Skin of body (tissue), 2 donors: ENCODE results near the gene SLC35F3. TPM values are rescaled to one million over a fixed set of nuclear protein-coding genes. Genes with fewer than 3 reads are reported as not detected.
"Not testable (repeated sequence)": the region's sequence is repeated elsewhere in the genome, so short reads cannot be mapped to it uniquely, and the experiment has no call there.

ENCODE experiments used
- DNase-seq: peaks from one replicate; lab custom pipeline; 2025; lab: John Stamatoyannopoulos, UW
- total RNA-seq: library from RNA; depleted of rRNA; stranded (reverse); fragments of >200 nt; gene quantifications from one replicate; pipeline ENCODE4 v1.2.3, GENCODE V29; 2014

Gene SLC35F3
- total RNA-seq, 1 donor from 2014 or later: 0.79 TPM

DNA sequence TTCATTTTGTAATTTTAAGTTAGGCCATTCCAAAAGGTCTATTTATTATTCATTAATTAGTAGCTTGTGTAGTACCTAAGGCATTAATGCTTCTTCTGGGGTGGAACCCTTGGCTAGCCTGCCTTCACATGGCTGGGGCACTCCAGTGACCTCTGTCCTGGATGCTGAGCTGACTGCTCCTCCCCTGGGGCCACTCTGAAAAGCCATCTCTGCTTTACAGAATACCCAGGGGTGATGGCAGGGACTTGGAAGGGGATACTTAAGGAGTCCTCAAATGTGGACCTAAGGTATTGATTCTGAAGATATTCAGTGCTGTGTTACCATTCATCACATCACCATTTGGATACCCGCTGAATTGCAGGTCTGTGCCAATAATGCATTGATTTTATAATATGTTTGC, 281.0 kb downstream of the SLC35F3 start:
- DNase-seq: no peak

DNA sequence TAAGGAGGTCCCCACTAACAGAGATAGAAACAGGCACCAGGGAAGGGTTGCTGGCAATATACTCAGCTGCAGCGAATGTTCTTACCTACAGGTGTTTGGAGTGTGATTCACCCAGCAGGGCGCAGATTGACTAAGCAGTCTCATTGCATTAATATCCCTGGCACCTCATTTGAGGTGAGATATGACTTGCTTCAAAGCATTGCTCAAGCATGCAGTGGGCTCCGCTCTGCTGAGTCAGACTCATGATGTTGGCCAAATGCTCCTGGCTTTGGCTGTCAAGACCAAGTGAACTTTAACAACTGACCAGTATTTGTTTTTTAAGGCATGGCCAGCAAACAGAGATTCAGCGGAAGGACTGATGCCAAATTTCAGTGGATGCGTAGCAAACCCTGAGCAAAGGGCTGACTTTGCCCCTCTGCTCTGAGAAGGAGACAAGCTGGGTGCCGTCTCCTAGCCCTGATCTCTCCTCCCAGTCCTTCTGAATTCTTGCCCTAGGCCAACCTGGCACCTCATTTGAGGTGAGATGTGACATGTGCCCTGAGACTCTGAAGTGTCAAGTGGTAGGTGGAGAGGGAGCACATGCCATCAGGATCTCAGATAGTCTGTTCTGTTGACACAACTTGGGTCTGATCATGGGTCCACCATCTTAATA, 281.7 kb downstream of the SLC35F3 start:
- DNase-seq: no peak

DNA sequence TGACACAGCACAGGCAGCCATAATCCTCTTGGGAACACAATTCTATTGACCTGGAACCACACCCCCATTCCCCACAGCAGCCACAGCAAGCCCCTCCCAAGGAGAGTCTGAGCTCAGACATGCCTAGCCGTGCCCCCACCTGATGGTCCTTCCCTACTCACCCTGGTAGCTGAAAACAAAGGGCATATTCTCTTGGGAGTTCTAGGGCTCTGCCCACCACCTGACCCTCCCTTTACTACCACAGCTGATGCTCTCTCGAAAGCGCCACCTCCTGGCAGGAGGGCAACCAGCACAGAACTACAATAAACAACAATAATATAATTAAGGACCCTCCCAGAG, 283.9 kb downstream of the SLC35F3 start:
- no peak for DNase-seq

DNA sequence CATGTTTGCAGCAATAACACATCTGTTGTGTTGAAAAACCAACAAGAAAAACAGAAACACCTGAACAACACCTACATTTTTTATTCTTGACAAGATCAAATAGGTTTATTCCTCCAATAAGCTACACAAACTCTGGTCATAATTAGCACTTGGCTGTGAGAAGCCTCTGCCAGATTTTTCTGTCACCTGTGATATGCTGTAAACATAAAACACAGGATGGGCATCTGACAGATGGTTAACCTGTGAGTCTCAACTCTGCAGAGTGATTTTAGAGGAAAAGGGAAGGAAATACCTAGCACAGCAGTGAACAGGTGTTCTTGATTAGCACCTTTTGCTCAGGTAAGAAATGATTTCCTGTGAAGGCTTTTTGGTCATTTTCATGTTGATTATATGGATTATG, 293.4 kb downstream of the SLC35F3 start:
- DNase-seq: no peak

DNA sequence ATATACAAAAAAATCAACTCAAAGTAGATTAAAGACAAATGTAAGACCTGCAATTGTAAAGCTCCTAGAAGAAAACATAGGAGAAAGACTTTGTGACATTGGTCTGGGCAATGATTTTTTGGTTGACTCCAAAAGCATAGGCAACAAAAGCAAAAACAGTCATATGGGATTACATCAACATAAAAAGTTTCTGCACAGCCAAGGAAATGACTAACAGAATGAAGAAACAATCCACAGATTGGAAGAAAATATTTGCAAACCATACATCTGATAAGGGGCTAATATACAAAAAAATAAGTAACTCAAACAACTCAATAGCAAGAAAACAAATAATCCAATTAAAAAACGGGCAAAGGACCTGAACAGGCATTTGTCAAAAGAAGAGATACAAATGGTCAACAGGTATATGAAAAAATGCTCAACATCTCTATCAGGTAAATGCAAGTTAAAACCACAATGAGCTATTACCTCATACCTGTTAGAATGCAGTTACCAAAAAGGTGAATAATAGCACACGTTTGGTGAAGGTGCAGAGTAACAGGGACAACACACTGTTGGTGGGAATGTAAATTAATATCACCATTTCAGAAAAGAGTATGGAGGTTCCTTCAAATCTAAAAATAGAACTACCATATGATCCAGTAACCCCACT, 295.1 kb downstream of the SLC35F3 start:
- DNase-seq: no peak

DNA sequence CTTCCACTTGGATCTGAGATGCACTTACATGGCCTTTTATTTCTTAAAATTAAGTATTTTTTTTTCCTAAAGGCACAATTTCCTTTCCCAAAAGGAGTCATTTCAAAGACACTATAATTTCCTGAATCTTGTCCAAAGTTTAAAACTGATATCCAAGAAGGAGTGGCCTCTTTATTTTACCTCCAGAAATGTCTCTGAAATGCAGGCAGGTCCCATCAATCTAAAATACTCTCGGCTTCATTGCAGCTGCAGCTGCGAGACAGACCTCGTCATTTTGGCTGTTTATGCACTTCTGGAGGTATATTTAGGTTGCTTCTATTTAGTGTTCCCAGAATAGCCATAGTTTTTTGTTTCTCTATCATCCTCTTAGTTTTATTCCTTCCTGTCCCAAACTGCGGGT, 296.1 kb downstream of the SLC35F3 start:
- no peak for DNase-seq

DNA sequence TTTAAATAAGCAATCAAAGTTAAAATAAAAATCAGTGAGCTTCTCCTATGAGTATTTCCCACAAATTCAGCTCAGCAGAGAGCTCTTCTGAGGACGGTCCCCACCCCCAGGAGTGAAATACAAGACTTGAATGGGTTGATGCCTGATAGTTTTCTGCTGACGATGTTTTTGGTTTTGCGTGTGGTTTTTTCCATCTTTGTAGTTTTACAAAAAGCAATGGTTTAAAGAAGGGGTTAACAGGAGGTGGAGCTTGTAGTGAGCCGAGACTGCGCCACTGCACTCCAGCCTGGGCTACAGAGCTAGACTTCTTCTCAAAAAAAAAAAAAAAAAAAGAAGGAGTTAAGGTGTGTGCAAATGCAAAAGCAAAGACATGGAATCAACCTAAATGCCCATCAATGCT, 297.1 kb downstream of the SLC35F3 start:
- DNase-seq: no peak

DNA sequence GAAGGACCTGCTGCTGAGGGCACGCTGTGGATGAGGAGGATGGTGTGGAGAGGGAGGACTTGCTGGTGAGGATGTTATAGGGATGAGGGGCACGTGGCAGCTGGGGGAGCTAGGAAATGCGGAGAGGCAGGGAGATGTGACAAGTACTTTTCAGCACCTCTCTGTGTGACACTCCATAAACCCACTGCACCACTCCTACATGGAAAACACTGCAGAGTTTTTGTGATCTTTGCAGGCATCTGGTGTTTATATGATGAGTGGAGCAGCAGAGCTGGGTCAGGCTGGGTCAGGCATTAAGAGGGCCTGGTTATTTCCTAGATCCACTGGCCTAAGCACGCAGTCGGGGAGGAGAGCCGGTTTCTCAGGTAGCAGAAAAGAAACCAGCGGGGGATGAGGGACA, 301.5 kb downstream of the SLC35F3 start:
- no peak for DNase-seq

DNA sequence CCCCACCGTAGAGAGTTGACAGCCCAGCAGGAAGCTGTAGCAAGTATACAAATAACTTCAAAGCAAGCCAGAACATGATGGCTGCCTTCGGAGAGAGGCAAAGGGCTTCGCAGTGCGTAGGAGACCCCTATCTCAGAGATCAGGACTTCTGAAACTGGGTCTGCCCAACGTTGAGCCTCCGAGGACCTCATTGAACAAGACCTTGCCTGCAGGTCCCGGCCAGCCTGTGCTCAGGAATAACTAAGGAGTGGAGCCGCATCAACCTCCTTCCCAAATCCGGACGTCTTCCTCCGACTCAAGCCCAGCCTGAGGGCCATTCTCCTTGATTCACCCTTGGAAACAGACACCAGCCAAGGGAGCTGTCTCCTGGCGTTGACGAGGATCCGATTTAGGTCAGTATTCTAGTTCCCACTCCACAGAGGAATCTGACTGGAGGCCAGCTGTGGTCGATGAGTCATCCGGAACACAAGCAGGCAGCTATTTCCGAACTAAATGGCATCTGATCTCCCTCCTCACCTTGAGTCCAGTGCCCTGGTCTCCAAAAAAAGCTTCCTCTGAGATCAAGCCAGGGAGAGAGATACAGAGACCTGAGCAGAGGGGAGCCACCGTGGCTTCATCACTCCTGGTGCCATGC, 302.3 kb downstream of the SLC35F3 start:
- DNase-seq: no peak

DNA sequence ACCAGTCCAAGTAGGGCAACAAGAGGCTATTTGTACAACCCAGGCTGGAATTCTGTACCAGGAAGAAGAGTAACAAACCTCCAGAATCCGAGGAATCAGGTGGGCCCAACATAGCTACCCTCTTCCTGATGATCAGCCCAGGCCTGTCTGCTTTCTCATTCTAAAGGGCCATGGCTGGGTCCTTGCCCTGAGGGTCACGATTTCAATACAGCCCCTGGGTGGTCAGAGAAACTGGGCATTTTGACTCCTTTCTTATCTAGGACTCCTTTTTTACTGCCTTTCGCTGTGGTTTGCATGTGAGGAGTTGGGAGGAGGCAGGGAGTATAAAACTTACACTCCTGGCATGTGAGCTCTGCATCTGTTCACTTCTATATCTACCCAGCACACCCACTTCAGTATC, 303.9 kb downstream of the SLC35F3 start:
- DNase-seq: no peak

DNA sequence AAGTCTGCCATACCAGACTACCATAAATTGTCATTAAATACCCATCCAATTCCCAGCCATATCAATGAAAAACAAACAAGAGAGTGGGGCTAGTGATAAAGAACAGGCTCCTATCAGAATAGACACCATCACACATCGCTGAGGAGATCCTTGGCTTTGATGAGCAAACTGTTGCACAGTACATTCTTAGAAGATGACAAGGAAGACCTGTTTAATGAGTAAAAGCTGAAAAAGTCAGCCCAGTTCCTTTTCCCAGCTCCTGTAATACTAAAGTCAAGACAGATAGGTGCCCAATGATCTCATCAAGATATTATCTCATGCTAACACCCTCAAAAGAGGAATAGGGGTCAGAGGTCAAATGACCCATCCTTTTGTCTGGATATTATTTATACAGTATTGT, 304.3 kb downstream of the SLC35F3 start:
- no peak for DNase-seq

DNA sequence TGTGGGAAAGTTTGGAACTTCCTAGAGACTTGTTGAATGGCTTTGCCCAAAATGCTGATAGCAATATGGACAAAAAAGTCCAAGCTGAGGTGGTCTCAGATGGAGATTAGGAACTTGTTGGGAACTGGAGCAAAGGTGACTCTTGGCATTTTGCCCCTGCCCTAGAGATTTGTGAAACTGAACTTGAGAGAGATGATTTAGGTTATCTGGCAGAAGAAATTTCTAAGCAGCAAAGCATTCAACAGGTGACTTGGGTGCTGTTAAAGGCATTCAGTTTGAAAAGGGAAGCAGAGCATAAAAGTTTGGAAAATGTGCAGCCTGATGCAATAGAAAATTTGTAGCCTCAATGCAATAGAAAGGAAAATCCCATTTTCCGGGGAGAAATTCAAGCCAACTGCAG, 306.0 kb downstream of the SLC35F3 start:
- DNase-seq: not testable (repeated sequence)

DNA sequence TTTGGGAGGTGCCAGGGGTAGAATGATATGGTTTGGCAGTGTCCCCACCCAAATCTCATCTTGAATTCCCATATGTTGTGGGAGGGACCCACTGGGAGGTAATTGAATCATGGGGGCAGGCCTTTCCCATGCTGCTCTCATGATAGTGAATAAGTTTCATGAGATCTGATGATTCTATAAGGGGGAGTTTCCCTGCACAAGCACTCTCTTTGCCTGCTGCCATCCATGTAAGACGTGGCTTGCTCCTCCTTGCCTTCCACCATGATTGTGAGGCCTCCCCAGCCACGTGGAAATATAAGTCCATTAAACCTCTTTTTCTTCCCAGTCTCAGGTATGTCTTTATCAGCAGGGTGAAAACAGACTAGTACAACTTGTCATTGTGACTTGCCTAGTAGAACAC, 307.4 kb downstream of the SLC35F3 start:
- DNase-seq: not testable (repeated sequence)

DNA sequence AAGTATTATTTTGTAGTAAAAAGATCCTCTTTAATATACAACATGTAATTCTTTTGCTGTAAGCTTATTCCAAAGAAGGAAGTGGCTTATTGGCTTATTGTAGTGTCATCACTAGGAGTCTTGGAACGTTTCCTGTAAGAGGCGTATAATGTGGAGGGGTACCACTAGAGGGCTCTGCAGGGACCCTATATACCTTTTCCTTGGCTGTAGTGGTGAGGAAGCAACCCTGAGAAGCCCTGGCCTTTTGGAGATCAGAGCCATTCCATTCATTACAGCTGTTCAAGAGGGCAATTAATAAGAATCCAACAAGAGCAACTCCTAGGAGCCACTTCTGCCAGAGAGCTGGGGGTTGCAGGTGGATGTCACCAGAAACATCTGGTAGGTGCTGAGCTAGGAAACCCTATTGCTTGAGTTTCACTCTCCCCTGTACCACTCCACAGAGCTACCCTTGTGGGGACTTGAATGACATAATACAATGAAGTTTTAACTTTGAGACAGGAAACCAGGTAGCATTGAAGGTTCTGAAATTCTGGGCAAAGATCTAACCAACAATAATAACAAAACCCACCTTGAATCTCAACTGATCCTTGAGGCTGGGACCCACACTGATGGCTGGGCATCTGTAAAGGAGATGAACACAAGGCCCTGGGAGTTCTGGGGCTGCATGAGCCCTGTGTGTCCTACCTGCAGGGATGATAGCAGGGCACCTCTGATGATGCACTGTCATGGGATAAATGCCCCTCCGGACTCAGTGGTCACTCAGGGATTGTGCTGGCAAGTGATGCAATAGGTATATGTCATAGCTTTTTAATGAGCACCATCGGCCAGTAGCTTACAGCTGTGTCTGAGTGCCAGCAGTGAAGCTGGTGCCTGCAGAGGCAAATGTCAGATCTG, 308.5 kb downstream of the SLC35F3 start:
- no peak for DNase-seq

DNA sequence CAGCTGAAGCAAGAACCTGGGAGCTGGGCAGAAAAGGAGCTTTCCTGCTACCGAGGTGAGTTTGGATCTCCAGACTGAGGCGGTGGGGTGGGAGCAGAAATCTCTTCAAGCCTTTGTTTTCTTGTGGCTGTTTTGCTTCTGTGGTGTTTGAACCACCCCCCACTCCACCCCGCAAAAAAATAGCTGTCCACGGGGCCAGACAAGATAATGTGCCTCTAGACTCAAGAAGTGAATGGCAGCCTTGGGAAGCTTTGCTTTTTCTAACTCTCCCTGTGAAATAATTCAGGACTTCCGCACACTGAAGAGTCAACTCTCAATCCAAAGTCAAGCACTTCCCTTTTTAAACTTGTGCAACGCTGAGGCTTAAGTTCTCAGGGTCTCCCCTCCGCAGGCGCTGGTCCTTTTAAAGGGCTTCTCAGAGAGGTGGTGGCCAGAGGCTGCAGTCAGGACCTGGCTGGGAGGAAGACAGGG, 309.2 kb downstream of the SLC35F3 start:
- DNase-seq: no peak

DNA sequence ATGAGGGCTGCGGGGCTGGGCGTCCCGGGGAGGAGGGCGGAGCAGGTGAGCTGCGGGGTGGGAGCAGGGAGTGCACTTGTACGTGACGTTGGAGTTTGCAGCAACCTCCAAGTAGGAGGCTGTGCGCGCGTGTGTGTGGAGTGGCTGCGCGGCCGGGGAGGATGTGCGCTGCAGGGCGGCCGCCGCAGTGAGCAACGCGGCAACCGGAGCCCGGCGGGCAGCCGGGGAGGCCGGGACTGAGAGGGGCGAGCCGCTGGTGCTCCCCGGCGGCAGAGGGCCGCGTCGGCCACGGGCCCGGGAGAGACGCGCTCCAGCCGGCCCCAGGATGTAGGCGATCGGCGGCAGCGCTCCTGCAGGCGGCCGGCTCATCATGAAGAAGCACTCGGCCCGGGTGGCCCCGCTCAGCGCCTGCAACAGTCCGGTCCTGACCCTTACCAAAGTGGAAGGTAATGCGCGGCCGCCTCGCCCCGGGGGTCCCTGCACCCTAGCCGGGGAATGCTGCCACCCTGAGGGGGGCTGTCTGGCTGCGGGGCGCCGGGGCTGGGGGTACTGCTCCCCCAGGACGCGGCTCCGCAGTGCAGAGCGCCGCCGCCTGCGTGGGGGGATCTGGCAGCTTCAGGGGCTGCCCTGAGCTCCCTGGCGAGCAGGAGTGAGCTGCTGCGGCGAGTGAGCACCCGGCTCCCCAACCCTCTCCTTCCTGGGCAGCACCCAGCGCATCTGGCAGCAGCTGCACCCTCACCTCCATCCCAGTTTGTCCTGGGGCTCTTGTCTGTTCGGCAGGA, 309.8 kb downstream of the SLC35F3 start:
- no peak for DNase-seq

DNA sequence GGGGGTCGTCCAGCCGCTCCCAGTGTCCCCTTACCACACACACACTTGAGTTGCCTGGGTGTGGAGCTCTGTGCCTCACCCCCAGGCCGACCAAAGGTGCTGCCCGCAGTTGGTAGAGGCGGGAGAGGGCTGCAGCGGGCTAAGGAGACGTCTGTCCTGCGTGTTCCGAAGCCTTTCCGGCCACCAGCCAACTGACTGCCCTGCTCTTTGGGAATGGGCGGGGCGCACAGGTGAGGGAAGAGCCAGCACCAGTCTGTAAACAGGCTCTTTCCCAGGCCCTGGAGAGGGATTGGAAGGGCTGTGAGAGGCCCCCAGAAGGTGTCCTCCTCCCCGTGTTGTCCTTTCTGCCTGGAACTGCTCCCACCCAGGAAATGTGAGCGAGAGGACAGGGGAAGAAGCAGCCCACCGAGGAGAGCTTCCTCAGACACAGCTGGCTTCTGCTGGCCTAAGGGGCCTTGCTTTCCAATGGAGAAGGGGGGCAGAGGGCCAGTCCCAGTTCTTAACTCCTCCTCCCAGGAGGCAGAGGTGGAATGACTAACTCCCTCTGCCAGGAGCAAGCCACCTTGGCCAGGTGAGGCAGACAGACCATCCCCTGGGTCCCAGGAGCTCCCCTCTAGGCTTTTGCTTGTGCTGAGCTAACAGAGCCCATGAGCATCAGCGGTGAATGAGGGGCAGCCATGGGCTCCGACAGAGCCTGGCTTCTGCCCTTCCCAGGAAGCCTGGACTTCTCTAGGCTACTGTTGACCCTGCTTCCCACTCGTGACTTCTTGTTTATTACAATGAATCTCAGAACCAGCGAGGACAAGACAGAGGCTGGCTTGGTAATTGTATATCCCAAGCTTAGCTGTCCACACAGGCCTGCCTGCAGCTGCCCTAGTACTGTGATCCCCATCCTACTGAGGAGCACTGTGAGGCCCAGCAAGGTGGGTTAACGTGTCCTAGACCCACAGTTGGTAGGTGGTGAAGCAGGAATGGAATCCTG, 310.7 kb downstream of the SLC35F3 start:
- no peak for DNase-seq

DNA sequence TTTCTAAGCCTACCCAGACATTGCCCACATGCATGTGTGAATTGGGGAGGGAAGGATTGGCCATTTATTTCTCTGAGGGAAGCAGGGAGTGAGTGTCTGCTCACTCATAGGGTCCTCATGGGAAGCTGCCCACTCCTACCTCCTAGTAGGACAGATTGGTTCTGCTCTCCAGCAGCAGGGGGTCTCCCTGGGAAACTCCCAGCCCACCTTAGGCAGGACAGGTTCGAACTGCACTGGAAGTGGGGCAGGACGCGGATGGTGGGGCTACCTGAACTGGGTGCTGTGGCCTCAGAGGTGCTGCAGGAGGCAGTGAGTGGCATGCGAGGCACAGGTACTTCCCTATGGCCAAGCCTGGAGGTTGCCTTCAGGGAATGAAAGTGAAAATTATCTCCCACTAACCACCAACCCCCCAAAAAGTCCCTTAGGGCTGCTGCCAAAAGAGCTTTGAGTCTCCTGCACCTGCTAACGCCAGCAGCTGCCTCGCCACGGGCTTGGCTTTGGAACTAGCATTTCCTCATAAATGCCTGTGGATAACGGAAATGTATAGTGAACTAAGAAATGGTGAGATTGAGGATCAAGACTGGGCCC, 311.7 kb downstream of the SLC35F3 start:
- DNase-seq: no peak

DNA sequence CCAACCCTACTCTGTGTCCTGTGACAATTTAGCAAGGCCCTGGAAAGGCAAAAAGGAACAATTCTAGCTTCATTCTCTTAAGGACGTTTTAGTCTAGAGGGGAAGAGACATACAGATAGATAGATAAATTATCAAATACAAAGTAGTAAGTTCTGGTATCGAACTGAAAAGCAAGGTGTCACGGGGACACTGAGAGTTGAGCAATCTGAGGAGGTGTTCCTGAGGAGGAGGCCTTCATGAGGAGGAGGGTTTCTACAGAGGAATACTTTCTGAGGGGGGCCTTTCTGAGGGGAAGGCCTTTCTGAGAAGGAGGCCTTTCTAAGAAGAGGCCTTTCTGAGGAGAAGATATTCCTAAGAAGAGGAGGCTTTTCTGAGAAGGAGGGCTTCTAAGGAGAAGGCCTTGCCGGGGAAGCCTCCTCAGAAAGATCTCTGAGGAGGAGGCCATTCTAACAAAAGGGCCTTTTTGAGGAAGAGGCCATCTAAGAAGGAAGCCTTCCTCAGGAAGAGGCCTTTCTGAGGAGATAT, 312.9 kb downstream of the SLC35F3 start:
- no peak for DNase-seq
